Adrenal gland (tissue), 5 donors: ENCODE measurements around the gene OTUD3.
"Not testable (repeated sequence)": the region's sequence is repeated elsewhere in the genome, so short reads cannot be mapped to it uniquely, and the experiment has no call there.

ENCODE experiments used
- CTCF ChIP-seq, 6 experiments: fragments of 450-650 bp in 4 of 6; fragments of 200-600 bp in 2 of 6; sonication (generic) in 1 of 6; IDR thresholded peaks; 1 replicate in 5 of 6; 2 replicates in 1 of 6; pipeline versions ENCODE4 v1.5.1 to v1.8.0; 2016 to 2021; ENCODE audit warnings: antibody characterized with exemption in 6 of 6, mild to moderate bottlenecking in 2 of 6, moderate library complexity in 1 of 6
- POLR2A ChIP-seq, 2 donors: fragments of 450-650 bp; IDR thresholded peaks; one replicate each; pipeline ENCODE4 v1.6.1; 2017; ENCODE audit warnings: antibody characterized with exemption in 2 of 2, mild to moderate bottlenecking in 2 of 2, moderate library complexity in 1 of 2
- donor health status: DM: no; HTN: no; CAD: no.

- TF ChIP-seq CTCF, POLR2A (IDR thresholded peaks at IDR 0.05): not testable (repeated sequence)
Measured at GRCh38 chr1:19869453-19869852, 12.7 kb upstream of the OTUD3 start.
